Activated CD8-positive, alpha-beta memory T cell treated with anti-CD3 and anti-CD28 coated beads for 24 hours (primary cell): ENCODE results near the gene RAD51B.

Source experiments
- DNase-seq: peaks from one replicate; pipeline ENCODE4 v3.0.0-alpha.2; 2020

The RAD51B gene

DNA sequence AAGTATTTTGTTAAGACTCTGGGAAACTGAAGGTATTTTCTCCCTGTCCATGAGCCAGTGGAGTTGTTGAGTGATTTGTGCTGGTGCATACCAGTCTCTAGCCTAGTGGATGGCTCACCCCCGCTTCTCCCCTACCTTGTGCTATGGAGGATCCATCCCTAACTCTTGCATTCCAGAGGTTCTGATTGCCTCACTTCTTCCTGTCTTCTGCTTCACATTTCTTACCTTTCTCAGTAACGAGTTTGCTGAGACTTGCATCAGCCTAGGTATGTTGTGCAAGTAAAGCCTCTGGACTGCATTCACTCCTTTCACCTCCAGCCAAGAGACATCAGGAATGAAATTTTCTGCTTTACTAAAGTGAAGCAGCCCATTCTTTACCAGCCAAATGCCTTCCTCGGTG, 581.7 kb downstream of the RAD51B start:
- DNase-seq, result no peak

DNA sequence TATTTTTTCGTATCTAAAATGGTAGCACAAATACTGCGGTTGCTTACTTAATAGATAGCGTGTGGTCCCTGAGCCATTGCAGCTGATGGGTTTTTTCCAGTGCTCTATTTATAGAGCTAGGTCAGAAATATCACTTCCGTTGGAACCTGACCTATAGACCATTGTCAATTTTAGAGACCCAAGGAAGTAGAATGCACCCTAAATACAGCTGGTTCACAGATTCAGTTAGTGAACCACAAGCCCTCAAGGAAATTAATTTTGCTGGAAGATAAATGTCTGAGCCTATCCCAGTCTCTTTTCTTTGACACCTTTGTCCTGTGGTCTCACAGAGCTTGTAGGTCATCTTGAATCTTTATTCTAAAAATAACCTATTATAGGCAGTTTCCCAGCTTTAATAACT, 582.3 kb downstream of the RAD51B start:
- no peak for DNase-seq

DNA sequence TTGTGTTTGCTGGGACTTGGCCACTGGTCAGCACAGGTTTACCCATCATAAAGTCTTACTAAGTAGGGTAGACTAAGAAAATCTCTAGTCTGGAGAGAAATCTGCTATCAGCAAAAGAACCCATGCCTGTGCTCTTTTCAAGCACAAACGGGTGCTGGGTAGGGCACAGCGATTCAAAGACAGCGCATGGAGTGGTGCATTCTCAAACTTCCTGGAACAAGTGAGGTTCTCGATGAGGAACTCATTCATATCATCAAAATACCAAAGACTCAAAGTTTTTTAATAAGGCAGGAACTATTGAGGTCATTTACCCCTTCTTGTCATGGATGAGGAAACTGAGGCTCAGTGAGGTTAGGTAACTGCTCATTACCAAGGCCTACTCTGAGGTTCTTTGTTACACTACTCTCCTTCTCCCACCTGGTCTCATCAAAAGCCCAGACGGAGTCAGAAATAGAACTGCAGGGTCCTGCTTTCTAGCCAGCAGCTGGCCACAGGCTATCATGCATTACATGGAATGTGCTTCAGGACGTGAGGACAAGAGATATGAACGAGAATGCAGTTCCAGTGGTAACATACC, 583.0 kb downstream of the RAD51B start:
- no peak for DNase-seq

DNA sequence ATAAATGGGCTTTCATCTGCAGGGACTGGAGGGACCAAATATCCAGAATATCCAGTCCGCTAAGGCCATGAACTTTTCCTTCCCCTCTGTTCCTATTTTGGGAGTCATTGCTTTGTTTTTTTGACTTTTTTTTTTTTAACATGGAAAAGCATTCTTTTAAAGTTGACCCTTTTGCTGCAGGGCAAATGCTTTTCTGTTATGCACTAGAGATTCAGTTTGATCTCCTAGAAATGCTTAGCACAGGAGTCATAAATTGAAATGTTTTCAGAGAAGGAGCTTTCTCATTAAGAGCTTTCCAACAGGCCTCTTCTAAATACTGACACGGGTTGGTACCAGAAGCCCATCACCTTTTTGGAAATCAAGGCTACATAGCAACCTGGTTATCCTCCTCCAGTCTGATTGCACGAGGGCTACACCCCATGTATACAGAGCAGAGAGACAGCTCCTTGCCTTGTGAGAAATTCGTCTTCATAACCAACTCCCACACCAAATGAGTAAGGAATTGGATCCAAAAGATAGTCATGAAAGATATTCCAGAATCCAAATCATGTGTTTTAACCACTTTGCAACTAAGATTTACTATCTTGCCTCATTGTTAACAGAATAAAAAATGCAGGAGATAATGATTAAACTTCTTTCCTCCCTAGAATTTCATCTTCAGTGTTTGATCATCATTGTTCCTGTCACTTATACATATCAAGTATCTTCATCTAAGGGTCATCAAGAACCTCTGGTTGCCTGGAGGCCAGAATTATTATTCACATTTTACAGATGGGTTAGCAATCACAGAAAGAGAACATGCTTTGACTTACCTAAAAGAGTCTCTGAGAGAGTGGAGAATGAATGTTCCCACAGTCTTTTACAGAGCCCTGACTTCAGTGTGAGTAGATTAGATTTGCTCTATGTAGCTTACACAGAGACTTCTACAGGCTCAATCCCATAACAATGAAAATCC, 583.9 kb downstream of the RAD51B start:
- DNase-seq, result no peak

DNA sequence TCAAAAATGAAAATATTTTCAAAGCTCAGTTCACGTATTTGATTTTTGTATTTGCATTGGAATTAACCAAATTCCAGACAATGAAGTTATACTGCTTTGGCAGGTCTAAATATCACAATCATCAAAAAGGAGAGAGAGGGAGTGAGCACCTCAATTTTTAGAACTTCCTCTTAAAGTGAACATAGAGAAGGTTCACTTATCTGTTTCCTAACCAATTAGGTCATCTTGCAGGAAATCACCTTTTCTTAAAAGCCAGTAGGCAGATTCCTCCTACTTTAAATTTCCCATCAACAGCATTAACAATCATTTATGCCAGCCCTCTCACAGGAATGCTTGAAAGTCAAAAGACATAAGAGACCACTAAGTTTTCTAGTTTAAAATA, 584.6 kb downstream of the RAD51B start:
- no peak for DNase-seq

DNA sequence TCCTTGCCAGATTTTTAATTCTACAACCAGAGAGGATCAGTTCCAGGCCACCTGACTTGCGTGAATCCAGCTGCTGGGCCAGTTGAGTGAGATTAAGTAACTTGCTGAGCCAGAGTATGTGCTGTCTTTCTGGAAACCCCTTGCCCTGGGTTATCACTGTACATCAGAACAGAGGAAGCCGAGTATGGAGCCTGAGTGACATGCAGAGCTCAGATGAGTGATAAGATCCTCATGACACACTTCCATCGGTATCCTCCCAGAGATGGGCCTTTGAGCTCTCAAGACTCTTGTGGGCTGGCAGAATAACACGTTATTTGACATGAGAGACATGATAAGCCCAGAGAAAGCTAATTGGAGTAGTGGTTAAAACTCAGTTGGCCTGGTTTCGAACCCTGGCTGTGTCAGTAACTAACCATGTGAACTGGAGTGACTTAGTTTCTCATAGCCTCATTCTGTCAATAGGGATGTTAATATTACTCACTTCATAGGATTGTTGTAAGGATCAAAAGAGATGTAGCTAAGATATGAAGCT, 585.1 kb downstream of the RAD51B start:
- no peak for DNase-seq

DNA sequence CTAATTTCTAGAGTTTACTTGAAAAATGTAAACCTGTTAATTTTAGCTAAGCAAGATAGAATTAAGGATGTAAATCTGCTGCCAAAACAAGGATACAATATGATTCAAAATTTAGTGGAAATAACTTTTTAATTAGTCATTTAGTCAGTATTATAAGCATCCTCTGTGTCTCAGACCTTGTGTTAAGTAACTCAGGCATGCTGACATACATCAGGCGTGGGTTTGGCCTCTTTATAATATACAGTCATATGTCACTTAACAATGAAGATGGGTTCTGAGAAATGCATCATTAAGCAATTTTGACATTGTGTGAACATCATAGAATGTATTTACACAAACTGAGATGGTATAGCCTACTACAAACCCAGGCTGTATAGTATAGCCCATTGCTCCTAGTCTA, 586.4 kb downstream of the RAD51B start:
- DNase-seq, result no peak

DNA sequence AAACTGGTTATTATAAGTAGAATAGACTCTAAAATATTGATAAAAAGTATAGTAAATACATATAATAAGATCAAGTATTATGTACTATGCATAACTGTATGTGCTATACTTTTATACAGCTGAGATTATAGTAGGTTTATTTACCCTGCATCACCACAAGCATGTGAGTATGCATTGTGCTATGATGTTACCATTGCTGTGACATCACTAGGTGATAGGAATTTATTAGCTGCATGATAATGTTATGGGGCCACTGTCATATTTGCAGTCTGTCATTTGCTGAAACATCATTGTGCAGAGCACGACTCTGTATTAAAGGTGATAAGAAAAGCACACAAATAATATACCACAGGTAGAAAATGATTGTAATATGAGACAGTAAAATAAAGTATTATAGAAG, 587.7 kb downstream of the RAD51B start:
- no peak for DNase-seq

DNA sequence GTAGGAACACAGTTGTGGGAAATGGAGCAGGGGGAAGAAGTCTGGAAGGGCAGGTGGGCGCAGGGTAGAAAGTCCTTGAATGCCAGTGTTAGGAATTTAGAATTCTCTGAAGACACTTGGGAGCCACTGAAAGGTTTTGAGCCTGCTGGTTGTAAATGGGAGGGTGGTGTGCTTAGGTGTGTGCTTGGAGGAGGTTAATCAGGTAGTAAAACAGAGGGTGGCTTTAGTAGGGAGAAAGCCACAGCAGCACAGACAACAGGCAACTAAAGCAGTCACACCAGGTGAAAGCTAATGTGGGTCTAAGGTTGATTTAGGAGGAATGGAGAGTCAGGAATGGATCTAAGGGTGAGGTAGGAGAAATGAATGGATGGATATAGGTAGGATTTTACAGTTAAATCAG, 588.2 kb downstream of the RAD51B start:
- DNase-seq, result no peak

DNA sequence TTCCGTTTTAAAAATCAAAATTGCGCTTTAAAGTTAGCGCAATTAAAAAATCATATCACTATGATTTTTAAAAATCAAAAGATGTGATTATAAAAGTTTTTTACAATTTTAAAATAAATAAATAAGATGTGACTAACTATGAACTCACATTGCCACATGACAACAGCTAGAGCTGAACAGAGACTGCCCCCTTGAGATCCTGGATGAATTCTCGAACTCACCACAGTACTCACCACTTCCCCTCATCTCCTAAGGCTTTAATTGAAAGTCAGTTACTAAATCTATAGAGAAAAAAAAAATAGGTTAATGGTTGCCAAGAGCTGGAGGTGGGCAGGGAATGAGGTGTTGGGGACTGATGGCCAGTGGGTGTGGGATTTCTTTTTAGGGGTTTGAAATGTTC, 589.1 kb downstream of the RAD51B start:
- no peak for DNase-seq

DNA sequence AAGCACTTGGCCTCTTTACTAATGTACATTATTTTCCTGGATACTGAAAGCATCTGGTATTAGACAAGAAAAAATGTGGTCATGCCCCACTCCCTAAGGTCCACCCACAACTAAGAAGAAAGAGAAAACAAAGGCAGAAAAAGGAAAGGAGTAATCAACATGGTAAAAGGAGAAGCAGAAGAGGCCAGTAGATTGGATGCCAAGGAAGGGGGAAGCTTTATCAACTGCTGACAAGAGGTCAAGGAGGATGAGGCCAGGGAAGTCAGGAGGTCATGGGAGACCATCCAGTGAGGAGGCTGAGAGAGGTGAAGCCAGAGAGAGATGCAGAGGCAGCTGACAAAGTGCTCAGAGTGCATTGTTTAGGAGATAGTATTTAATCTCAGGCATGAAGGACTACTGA, 589.8 kb downstream of the RAD51B start:
- DNase-seq, result no peak

DNA sequence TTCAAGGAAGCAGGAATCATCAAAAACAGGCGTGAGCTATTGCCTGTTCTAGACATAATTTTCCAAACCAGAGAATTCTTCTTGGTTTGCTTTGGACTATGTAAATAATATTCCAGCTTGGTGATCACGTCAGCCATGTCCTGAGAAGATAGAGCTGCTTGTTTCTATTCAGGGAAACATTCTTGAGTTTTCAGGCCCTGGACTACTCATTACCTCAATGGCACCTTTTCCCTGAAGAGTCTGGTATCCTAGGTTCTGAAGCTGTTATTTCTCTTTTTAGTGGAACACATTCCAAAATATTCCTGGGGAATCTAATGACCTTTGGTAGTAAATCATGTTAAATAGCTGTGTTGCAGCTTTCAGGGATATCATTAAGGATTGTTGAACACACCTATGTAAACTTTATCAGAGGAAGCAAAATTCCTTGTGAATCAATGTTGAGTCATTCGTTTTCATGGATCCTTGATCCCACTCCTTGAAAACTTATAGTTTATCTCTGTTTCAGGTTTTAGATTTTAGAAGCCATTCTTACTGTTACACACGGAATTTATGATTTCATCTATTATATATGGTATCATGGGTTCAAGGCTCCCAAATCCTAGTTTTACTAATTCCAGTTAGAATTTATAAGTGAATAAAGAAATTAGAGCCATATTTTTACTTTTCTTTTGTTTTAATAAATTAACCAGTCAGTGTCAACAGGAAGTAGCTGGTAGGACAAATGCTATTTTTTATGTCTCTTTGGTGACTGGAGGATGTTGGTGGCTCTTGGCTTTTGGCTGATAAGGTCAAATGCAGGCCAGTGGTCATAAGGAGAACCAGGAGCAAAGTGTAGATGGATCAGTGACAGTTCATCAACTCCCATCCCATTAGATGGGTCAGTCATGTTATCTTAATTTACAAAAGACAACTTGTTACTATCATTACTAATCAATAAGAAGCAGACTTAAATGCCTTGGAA, 593.2 kb downstream of the RAD51B start:
- no peak for DNase-seq

DNA sequence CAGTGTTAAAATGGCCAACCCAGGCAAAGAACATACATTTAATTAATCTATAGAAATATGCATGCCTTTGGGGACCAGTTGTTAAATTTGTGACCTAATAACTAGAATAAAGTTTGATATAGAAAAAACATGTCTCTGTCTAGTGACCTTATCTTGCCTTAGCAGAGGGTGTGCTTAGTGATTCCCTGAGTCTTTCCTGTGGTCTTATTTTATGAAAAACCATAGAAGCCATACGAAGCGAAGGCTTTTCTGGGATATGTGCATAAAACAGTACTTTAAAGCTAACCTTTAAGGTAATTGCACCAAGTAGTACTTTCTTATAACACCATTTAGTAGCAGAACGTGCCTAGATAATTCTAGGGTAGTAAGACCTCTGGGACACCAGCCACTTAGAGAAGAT, 593.9 kb downstream of the RAD51B start:
- DNase-seq, result no peak

DNA sequence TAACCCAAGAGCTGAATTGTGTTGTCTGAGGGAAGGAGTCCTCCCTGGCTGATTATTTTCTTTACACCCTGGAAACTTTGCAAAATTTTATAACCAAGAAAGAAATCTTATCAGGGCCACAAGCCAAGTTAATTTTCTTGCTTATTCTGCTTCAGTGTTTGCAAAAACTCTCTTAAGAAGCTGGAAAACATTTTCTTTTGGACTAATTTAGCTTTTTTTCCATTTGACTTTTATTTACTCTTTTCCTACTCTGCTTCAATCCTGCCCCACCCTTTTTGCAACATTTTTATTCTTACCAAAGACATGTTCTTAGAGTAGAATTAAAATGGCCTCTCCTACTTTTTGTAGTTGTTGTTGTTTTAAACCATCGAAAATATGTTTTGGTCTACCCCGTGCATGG, 594.5 kb downstream of the RAD51B start:
- DNase-seq, result no peak

DNA sequence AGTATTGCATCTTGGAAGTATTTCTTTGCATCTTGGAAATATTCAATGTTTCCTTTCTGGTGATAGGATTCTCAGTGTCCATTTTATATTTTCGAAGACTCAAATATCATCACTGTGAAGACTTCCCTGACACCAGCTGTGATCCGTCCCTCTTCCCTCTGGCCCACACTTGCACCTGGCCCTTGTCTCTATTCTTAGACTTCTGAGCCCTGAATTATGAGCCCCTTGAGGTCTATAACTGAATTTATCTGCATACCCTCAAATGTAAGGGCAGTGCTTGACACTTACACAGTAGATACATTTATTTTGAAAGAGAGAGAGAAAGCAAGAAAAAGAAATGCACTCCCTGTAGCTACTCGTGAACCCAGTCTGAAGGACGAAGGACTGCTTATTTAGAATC, 596.6 kb downstream of the RAD51B start:
- DNase-seq, result no peak

DNA sequence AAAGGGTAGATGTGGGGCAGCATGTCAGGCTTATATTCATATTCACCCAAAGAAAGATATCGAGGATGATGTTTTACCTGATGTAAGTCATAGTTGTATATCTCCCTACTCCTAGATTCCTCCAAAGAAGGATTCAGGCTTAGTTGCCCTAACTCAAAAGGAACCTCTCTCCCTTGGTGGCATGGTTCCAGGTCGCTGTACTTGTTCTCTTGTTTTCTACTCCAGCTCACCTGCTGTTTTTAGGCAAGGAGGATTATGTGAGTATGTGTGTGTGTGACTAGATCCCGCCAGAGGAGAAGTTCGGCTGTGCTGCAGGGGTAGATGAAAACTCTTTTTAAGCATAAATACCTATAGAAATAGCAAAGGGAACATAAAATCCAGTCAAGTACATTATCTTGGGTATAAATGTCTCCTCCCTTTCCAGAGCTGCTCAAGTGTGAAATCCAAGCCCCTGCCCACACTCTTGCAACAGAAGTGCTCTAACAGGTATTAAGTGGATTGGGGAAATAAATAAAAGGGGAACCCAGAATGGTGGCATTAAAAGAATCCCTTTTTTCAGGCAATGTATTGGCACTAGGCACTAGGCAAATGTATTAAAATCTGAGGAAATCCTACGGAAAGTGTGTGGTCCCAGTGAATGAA, 597.6 kb downstream of the RAD51B start:
- DNase-seq, result no peak

DNA sequence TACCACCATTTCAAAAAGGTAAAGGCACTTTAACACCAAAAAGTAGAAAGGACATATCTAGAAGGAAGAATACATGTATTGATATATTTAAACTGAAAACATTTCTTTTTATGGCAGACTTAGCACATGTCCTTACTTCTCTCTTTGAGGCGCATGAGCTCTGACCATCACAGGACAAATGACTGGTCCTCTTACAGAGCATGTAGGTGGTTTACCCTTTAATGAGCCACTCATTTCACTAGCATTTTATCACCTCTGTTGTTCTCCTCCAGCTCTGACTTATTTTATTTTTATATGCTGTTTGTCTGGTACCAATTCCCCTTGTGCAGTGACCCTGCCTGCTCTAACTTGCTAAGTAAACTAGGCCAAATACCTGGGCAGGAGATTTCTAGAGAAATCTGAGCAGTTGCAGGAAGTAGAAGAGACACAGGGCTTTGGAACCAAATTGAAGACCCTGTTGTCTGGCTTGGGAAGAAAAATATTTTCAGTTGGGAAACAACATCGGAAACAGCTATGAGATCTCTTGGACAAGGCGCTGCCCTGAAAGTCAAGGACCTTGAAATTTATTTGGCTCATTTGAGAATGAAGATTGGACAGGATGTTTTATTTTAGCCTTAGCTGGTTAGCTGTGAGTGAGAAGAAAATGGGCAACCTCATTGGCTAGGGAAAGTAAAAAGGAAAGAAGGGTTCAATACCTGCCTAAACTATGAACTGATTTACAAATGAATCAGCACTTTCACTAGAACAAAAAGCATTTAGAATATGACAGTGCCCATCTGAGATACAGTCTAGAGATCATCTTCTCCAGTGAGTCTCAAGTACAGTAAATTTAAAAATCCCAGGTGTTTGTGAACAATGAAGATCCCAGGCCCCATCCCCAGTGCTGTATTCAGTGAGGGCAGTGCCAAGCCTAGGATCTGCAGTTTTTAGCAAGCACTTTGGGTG, 598.9 kb downstream of the RAD51B start:
- DNase-seq, result no peak

DNA sequence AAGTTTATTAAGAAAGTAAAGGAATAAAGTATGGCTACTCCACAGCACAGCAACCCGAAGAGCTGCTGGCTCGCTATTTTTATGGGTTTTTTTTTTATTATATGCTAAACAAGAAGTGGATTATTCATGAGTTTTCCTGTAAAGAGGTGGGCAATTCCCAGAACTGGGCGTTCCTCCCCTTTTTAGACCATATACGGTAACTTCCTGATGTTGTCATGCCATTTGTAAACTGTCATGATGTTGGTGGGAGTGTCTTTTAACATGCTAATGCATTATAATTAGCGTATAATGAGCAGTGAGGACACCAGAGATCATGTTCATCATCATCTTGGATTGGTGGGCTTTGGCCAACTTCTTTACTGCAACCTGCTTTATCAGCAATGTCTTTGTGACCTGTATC, 600.8 kb downstream of the RAD51B start:
- no peak for DNase-seq

DNA sequence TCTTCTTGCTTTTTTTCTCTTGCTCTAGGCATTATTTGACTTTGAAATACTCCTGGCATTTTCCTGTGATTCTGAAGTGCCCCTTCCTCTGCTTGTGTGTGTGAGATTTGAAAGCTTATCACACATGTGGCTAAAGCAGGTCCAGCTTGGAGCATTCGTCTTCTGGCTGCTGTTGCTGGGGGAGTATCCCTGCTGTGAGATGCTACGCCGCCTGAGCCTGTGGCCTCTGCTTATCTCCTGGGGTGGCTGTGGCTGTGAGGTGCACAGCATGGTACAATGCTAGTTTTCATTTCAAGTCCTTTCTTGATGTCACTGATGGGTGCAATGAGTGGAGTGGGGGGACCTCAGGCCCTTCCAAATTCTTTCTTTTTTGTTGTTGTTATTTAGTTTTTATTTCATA, 601.5 kb downstream of the RAD51B start:
- no peak for DNase-seq

DNA sequence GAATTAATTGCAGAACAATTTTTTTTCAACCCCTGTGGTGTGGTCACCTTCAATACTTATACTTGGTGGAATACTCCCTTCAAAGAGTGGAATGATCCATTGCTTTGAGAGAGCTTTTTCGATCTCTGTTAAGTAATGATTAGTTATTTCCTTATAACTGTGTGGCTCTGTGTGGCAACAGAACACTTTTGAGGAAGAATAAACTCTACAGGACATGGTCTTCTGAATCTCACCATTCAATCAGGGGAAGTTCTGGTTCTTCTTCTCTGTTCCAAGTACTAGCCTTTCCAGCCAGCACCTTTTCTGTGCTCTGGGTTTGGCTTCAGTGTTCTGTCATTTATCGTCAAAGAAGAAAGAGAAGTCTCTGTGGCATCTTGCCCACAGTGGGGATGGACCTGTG, 604.1 kb downstream of the RAD51B start:
- no peak for DNase-seq

DNA sequence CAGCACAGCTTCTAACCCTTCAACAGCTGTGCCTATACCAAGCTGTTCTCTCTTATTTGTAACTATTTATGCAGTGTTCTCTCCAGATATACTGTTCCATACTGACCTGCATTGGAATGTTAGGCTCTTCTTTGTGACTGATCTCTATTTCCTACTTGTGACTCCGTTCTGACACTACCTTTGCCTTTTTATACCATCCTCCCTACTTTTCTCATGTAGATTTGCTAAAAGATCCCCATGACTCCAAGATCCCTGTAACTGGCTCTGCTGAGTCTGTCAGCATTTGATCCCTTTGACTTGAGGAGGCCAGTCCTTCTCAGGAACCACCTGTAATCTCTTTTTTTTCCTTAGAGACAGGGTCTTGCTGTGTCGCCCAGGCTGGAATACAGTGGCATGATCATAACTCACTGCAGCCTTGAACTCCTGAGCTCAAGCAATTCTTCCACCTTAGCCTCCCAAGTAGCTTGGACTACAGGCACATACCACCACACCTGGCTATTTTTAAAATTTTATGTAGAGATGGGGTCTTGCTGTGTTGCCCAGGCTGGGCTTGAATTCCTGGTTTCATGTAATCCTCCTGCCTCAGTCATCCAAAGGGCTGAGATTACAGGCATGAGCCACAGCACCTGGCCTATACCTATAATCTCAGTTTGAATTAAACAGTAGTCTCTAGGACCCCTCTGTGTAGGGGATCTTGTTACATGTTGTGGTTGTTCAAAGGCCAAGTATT, 605.0 kb downstream of the RAD51B start:
- DNase-seq, result no peak
